KMS-11 (cell line): ENCODE measurements around the gene COL18A1.

ENCODE experiments used
- H2AFZ ChIP-seq: fragments of 200-600 bp; sonication (generic); 2 replicates; pipeline ENCODE4 v1.6.1; 2016; ENCODE audit warnings: antibody characterized with exemption, mixed run types, low read depth
- H3K27ac ChIP-seq: fragments of 200-600 bp; sonication (generic); 2 replicates; pipeline ENCODE4 v1.6.1; 2016; ENCODE audit warnings: mild to moderate bottlenecking, mixed run types
- H3K27me3 ChIP-seq: fragments of 200-600 bp; sonication (generic); 2 replicates; pipeline ENCODE4 v1.6.1; 2017; ENCODE audit warnings: mild to moderate bottlenecking, low read depth, mixed run types, moderate library complexity; ENCODE audit not compliant: insufficient read depth
- H3K36me3 ChIP-seq: fragments of 200-600 bp; sonication (generic); 2 replicates; pipeline ENCODE4 v1.6.1; 2017; ENCODE audit warnings: mild to moderate bottlenecking, mixed run types; ENCODE audit not compliant: insufficient read depth
- H3K4me1 ChIP-seq: fragments of 200-600 bp; sonication (generic); 2 replicates; pipeline ENCODE4 v1.6.1; 2016; ENCODE audit warnings: mild to moderate bottlenecking, low read depth, mixed run types; ENCODE audit not compliant: poor library complexity, severe bottlenecking
- H3K4me2 ChIP-seq: fragments of 200-600 bp; sonication (generic); 2 replicates; pipeline ENCODE4 v1.7.0; 2016; ENCODE audit warnings: mild to moderate bottlenecking, mixed run types
- H3K4me3 ChIP-seq: fragments of 200-600 bp; sonication (generic); IDR thresholded peaks from 2 replicates; pipeline ENCODE4 v1.6.1; 2017; ENCODE audit warnings: low read depth, low read length, mixed read lengths; ENCODE audit not compliant: insufficient read depth
- H3K79me2 ChIP-seq: fragments of 200-600 bp; sonication (generic); 2 replicates; pipeline ENCODE4 v1.6.1; 2016; ENCODE audit warnings: low read depth, mixed run types; ENCODE audit not compliant: insufficient read depth
- H3K9ac ChIP-seq: fragments of 200-600 bp; sonication (generic); 2 replicates; pipeline ENCODE4 v1.6.1; 2016; ENCODE audit warnings: mild to moderate bottlenecking, mixed run types
- H4K20me1 ChIP-seq: fragments of 200-600 bp; sonication (generic); 2 replicates; pipeline ENCODE4 v1.6.1; 2016; ENCODE audit warnings: mild to moderate bottlenecking, mixed run types; ENCODE audit not compliant: insufficient read depth
- CTCF ChIP-seq: fragments of 200-600 bp; sonication (generic); conservative IDR thresholded peaks from 2 replicates; pipeline ENCODE4 v1.6.1; 2017; ENCODE audit warnings: low read depth, mild to moderate bottlenecking, antibody characterized with exemption, low read length, moderate library complexity, mixed read lengths

COL18A1 gene

DNA sequence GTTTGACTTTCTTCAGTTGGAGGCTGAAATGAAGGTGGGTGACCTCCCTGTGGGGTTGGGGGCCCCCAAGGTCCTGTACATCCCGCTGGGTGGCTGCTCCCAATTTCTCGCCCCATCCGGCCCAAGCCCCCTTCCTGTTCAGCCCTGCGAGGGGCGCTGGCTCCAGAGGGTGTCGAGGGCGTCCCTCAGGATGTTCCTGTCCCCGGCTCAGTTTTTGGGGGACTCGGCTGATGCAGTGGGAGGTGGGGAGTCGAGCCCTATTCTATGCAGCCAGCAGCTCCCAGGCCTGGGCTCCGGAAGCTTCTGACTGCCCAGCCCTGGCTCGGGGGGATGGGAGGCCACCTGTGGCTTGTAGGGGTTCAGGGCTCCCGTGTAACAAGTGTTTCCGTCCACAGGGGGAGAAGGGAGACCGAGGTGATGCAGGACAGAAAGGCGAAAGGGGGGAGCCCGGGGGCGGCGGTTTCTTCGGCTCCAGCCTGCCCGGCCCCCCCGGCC, 99.1 kb downstream of the COL18A1 start:
- no peak overlapping the region for H3K4me2 ChIP-seq
- no peak overlapping the region for H3K27ac ChIP-seq

DNA sequence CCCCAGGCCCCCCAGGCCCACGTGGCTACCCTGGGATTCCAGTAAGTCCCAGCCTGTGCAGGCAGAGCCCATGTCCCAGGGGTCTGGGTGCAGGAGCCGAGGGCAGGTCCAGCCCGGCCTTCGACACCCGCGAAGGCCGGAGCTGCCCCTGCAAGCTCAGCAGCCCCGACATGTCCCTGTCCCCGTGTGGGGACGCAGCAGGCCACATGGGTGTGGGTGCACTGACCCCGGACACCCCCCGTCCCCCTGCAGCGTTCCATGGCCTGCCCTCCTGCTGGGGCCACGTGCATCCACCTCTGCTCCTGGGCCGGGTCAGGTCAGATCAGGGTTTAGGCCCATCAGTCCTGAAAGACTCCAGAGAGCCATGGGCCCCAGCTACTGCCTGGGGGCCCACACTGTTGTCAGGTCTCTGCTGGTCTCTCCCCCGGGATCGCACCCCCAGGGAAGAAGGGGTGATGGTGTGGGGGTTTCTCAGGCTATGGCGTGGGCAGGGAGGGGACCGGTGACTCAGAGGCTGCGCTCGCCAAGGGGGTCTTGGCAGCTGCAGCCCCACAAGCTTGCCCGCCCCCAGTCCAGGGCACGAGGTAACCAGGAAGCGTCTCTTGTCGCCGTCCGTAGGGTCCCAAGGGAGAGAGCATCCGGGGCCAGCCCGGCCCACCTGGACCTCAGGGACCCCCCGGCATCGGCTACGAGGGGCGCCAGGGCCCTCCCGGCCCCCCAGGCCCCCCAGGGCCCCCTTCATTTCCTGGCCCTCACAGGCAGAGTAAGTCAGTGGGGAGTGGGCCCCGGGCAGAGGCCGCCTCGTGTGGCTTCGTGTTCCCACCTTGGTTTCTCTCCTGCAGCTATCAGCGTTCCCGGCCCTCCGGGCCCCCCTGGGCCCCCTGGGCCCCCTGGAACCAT, 99.8 kb downstream of the COL18A1 start:
- no peak overlapping the region for H3K9ac ChIP-seq
- no peak overlapping the region for H3K4me2 ChIP-seq
- H4K20me1 ChIP-seq: no peaks in the 10 kb centered on the region
- no peak overlapping the region for H3K4me3 ChIP-seq
- no peak overlapping the region for H3K27ac ChIP-seq
- no peaks in the 10 kb centered on the region for H3K36me3 ChIP-seq
- peaks cover 33% of the 10 kb centered on the region; the same call in 1 of the 2 replicates for H3K27me3 ChIP-seq
- H3K79me2 ChIP-seq: no peaks in the 10 kb centered on the region
- H3K4me1 ChIP-seq: no peaks in the 10 kb centered on the region
- no peak for TF ChIP-seq CTCF
- H2AFZ ChIP-seq: no peak overlapping the region

More for the DNA sequence above, 99.1 kb downstream of the COL18A1 start:
- Histone ChIP-seq H2AFZ (no peak overlapping the region), H3K79me2 (no peaks in the 10 kb centered on the region), H3K4me3 (no peak overlapping the region), H3K27me3 (peaks cover 34% of the 10 kb centered on the region; the same call in 1 of the 2 replicates), H3K4me1 (no peaks in the 10 kb centered on the region), H4K20me1 (no peaks in the 10 kb centered on the region), H3K36me3 (no peaks in the 10 kb centered on the region), H3K9ac (no peak overlapping the region)
- TF ChIP-seq CTCF: no peak

DNA sequence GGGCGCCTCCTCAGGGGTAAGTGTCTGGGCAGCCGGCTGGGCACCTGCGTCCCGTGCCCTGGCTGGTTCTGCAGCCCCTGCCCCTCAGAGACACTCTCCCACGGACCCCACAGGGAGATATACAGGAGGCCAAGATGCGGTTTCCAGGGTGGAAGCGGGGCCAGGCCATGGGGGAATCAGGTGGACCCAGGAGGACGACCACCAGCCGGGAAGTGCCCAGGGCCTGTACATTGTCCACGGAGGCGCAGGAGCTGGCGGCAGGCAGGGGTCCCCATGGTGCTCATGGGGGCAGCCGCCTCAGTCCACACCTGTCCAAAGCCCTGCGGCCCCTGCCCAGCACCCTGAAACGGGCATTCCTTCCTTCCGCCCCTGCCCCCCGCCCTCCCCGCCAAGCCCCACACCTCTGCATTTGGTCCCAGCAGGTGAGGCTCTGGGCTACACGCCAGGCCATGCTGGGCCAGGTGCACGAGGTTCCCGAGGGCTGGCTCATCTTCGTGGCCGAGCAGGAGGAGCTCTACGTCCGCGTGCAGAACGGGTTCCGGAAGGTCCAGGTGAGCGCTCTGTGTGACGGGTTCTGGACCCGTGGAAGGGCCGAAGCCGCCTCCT, 100.6 kb downstream of the COL18A1 start:
- no peaks in the 10 kb centered on the region for H3K4me1 ChIP-seq
- no peaks in the 10 kb centered on the region for H4K20me1 ChIP-seq
- H3K36me3 ChIP-seq: no peaks in the 10 kb centered on the region
- H2AFZ ChIP-seq: no peak overlapping the region
- H3K79me2 ChIP-seq: no peaks in the 10 kb centered on the region
- TF ChIP-seq CTCF: no peak
- no peak overlapping the region for H3K4me3 ChIP-seq
- peaks cover 33% of the 10 kb centered on the region; the same call in 1 of the 2 replicates for H3K27me3 ChIP-seq
- H3K27ac ChIP-seq: no peak overlapping the region
- no peak overlapping the region for H3K9ac ChIP-seq
- no peak overlapping the region for H3K4me2 ChIP-seq

DNA sequence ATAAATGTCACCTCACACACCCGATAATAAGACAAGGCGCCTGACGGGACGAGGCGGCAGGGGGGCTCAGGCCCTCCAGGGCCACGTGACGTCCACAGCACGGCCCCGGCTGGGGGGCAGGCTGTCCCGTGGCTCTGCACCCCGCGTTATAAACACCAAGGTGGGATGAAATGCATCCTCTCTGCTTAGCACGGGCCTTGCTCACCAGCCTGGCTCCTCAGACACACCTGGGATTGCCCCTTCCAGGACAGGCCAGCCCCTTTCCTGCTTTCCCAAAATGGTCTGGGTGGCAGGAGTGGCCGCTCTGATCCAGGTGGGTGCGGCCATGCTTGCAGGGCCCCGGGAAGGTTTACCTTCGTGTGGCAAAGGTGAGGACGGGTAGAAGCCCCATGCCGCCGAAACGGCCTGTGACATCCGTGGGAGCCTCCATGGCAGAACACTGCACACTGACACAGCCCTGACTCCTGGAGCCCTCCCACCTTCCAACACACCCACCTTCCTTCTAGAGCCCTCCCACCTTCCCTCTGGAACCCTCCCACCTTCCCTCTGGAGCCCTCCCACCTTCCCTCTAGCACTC, 101.4 kb downstream of the COL18A1 start:
- no peak overlapping the region for H3K4me3 ChIP-seq
- H3K27me3 ChIP-seq: peaks cover 33% of the 10 kb centered on the region; the same call in 1 of the 2 replicates
- H3K9ac ChIP-seq: no peak overlapping the region
- no peak for TF ChIP-seq CTCF
- H3K4me2 ChIP-seq: no peak overlapping the region
- H3K27ac ChIP-seq: no peak overlapping the region
- H3K36me3 ChIP-seq: no peaks in the 10 kb centered on the region
- no peaks in the 10 kb centered on the region for H4K20me1 ChIP-seq
- no peaks in the 10 kb centered on the region for H3K4me1 ChIP-seq
- H3K79me2 ChIP-seq: no peaks in the 10 kb centered on the region
- no peak overlapping the region for H2AFZ ChIP-seq
